ENCODE data around the gene DNAJB9. TPM values are rescaled to one million over a fixed set of nuclear protein-coding genes. Genes with fewer than 3 reads are reported as not detected.

The DNAJB9 gene
- total RNA-seq, result 48.8 TPM

GRCh38 chr7:108569381-108570145, at the start of gene DNAJB9, which contains the start of gene THAP5:
TSS of gene DNAJB9 (plus strand) at chr7:108569874. CDS start at chr7:108571727, 1,853 bp downstream.
TSS of gene THAP5 (minus strand) at chr7:108569706. CDS start at chr7:108569569, 137 bp downstream.

GRCh38 chr7:108525985-108526767, 43.5 kb upstream of the DNAJB9 start, which contains the start of gene PNPLA8:
TSS of gene PNPLA8 (minus strand) at chr7:108526135. CDS start at chr7:108515491, 10,644 bp downstream.

Other genes with a start within 250 kb of the DNAJB9 start
- 17.8 TPM for gene NRCAM, start 113.4 kb upstream of the DNAJB9 start, total RNA-seq
- gene PNPLA8, start 43.7 kb upstream of the DNAJB9 start, total RNA-seq, result 29.7 TPM
- 28.8 TPM for gene THAP5, start 168 bp upstream of the DNAJB9 start, total RNA-seq